IMR-90 (cell line): ENCODE results near the gene NTSR1. TPM values are rescaled to one million over a fixed set of nuclear protein-coding genes. Genes with fewer than 3 reads are reported as not detected.

Source experiments
- ATAC-seq: fragments of 200-7000 bp; cut with Tn5 transposase; 2 replicates; pipeline ENCODE4 v1.9.1; 2020; ENCODE audit warnings: low read depth, mild to moderate bottlenecking, moderate library complexity
- BruUV-seq: library from RNA; stranded (reverse); fragments of 400-500 nt; replicated peaks from 2 replicates; lab custom pipeline; 2021; lab: Mats Ljungman, UMichigan
- CTCF ChIA-PET: fragments of 300-600 bp; formaldehyde crosslinking; extraction: SDS; loops from one replicate; lab custom pipeline; 2021; ENCODE audit warnings: antibody characterized with exemption; lab: Yijun Ruan, JAX
- POLR2A ChIA-PET: fragments of 300-600 bp; sonication (Branson Sonifier 250); formaldehyde crosslinking; loops from one replicate; lab custom pipeline; 2022; ENCODE audit warnings: antibody characterized with exemption; ENCODE audit not compliant: unreplicated experiment; lab: Charles Lee
- DNase-seq: peaks from one replicate; pipeline ENCODE4 v3.0.0; 2013
- H2AFZ ChIP-seq: replicated peaks from 2 replicates; pipeline ENCODE3; 2013; ENCODE audit warnings: low read length, mild to moderate bottlenecking; ENCODE audit not compliant: poor library complexity
- H2AK5ac ChIP-seq: 2 replicates; pipeline ENCODE4 v1.6.1; 2013; ENCODE audit warnings: low read depth, low read length, inconsistent platforms
- H2AK9ac ChIP-seq: replicated peaks from 2 replicates; pipeline ENCODE3; 2013; ENCODE audit warnings: mild to moderate bottlenecking, low read depth, low read length, moderate library complexity; ENCODE audit not compliant: poor library complexity
- H2BK120ac ChIP-seq: 2 replicates; pipeline ENCODE4 v1.6.1; 2013; ENCODE audit warnings: low read depth, low read length, inconsistent platforms
- H2BK15ac ChIP-seq: 3 replicates; pipeline ENCODE4 v1.6.1; 2013; ENCODE audit warnings: low read depth, low read length, inconsistent platforms
- H2BK20ac ChIP-seq: 2 replicates; pipeline ENCODE4 v1.6.1; 2013; ENCODE audit warnings: low read depth, mild to moderate bottlenecking, inconsistent platforms, low read length, moderate library complexity
- H2BK5ac ChIP-seq: 2 replicates; pipeline ENCODE4 v1.6.1; 2013; ENCODE audit warnings: mild to moderate bottlenecking, low read depth, low read length, inconsistent platforms; ENCODE audit not compliant: poor library complexity, severe bottlenecking
- H3K14ac ChIP-seq: replicated peaks from 2 replicates; pipeline ENCODE4 v1.6.1; 2013; ENCODE audit warnings: low read depth, low read length, inconsistent platforms
- H3K18ac ChIP-seq: 2 replicates; pipeline ENCODE4 v1.6.1; 2013; ENCODE audit warnings: low read depth, low read length, control low read depth
- H3K23ac ChIP-seq: 2 replicates; pipeline ENCODE4 v1.6.1; 2013; ENCODE audit warnings: low read depth, low read length, inconsistent platforms
- H3K27ac ChIP-seq: 2 replicates; pipeline ENCODE4 v1.5.1; 2013; ENCODE audit warnings: mild to moderate bottlenecking, control low read depth, low read length; ENCODE audit not compliant: insufficient read depth
- H3K27me3 ChIP-seq: 2 replicates; pipeline ENCODE4 v1.6.1; 2013; ENCODE audit warnings: low read length; ENCODE audit not compliant: control insufficient read depth, insufficient read depth
- H3K36me3 ChIP-seq: 2 replicates; pipeline ENCODE4 v1.6.1; 2013; ENCODE audit warnings: low read length, mixed read lengths; ENCODE audit not compliant: control insufficient read depth, insufficient read depth
- H3K4ac ChIP-seq: 2 replicates; pipeline ENCODE4 v1.6.1; 2013; ENCODE audit warnings: low read depth, low read length, inconsistent platforms
- H3K4me1 ChIP-seq: 2 replicates; pipeline ENCODE4 v1.6.1; 2013; ENCODE audit warnings: low read length, mixed read lengths; ENCODE audit not compliant: control insufficient read depth, insufficient read depth
- H3K4me2 ChIP-seq: 2 replicates; pipeline ENCODE4 v1.6.1; 2013; ENCODE audit warnings: low read depth, mild to moderate bottlenecking, control low read depth, low read length, moderate library complexity
- H3K4me3 ChIP-seq: 2 replicates; pipeline ENCODE4 v1.5.1; 2013; ENCODE audit warnings: low read depth, mild to moderate bottlenecking, control low read depth, low read length, moderate library complexity; ENCODE audit not compliant: insufficient read depth
- H3K56ac ChIP-seq: 2 replicates; pipeline ENCODE4 v1.6.1; 2013; ENCODE audit warnings: low read length, inconsistent platforms; ENCODE audit not compliant: insufficient read depth; ENCODE audit errors: extremely low read depth
- H3K79me1 ChIP-seq, 2 experiments: 2 replicates each; pipeline ENCODE4 v1.6.1; 2013; ENCODE audit warnings: low read length in 2 of 2, inconsistent platforms in 1 of 2, low read depth in 1 of 2
- H3K9ac ChIP-seq: 2 replicates; pipeline ENCODE4 v1.6.1; 2013; ENCODE audit warnings: low read depth, low read length, control low read depth
- H3K9me1 ChIP-seq: 2 replicates; pipeline ENCODE4 v1.6.1; 2013; ENCODE audit warnings: low read length, inconsistent platforms; ENCODE audit not compliant: insufficient read depth
- H3K9me3 ChIP-seq: 2 replicates; pipeline ENCODE4 v1.6.1; 2013; ENCODE audit warnings: low read length; ENCODE audit not compliant: control insufficient read depth, insufficient read depth
- H4K20me1 ChIP-seq: 2 replicates; pipeline ENCODE4 v1.6.1; 2013; ENCODE audit warnings: low read length, inconsistent platforms; ENCODE audit not compliant: insufficient read depth
- H4K5ac ChIP-seq: 2 replicates; pipeline ENCODE4 v1.6.1; 2013; ENCODE audit warnings: mild to moderate bottlenecking, low read depth, low read length, control low read depth
- H4K8ac ChIP-seq, 2 experiments: 2 replicates each; pipeline ENCODE4 v1.6.1; 2013; ENCODE audit warnings: low read depth in 2 of 2, low read length in 2 of 2, control low read depth in 1 of 2, inconsistent platforms in 1 of 2
- H4K91ac ChIP-seq: 2 replicates; pipeline ENCODE4 v1.6.1; 2013; ENCODE audit warnings: low read depth, low read length, inconsistent platforms; ENCODE audit not compliant: insufficient read depth
- CEBPB ChIP-seq: IDR thresholded peaks from 2 replicates; pipeline ENCODE4 v1.6.1; 2012; ENCODE audit warnings: low read depth, low read length, improper control_type of control experiment
- CTCF ChIP-seq: conservative IDR thresholded peaks from 2 replicates; pipeline ENCODE4 v1.5.1; 2012; ENCODE audit warnings: mild to moderate bottlenecking, low read depth, low read length, improper control_type of control experiment
- MAFK ChIP-seq: IDR thresholded peaks from 2 replicates; pipeline ENCODE4 v1.6.1; 2012; ENCODE audit warnings: low read depth, low read length, improper control_type of control experiment
- NFE2L2 ChIP-seq: fragments of 150-350 bp; IDR thresholded peaks from 2 replicates; pipeline ENCODE4 v1.6.1; 2016; ENCODE audit warnings: low read depth, mild to moderate bottlenecking, low read length
- RFX5 ChIP-seq: IDR thresholded peaks from 2 replicates; pipeline ENCODE4 v1.8.0; 2012; ENCODE audit warnings: low read depth, mild to moderate bottlenecking, low read length, moderate library complexity
- SMC3 ChIP-seq: fragments of 150-350 bp; IDR thresholded peaks from 2 replicates; pipeline ENCODE4 v1.6.1; 2016; ENCODE audit warnings: low read depth, mild to moderate bottlenecking, antibody characterized with exemption, low read length, moderate library complexity
- WGBS, 2 experiments: methylation state at CpG; one replicate each; pipeline versions ENCODE4 v1.1.5 to v1.1.7; 2013; ENCODE audit warnings: missing lambda C conversion rate in 2 of 2; ENCODE audit not compliant: insufficient read length in 1 of 2; ENCODE audit errors: extremely low coverage in 2 of 2; 5-methylcytosine and 5-hydroxymethylcytosine counted together
- dilution Hi-C: fragments of 300-500 bp; cut with HindIII; formaldehyde crosslinking; loops from one replicate; pipeline ENCODE4 v1.14.3; 2018; ENCODE audit warnings: low sequenced_read_pairs; ENCODE audit not compliant: unreplicated experiment
- in situ Hi-C: fragments of 300-500 bp; cut with MboI; formaldehyde crosslinking; loops from 3 replicates; pipeline ENCODE4 v1.14.3; 2019; ENCODE audit warnings: low sequenced_read_pairs, inconsistent platforms, mixed read lengths
- intact Hi-C: fragments of 100-400 bp; cut with micrococcal nuclease; formaldehyde crosslinking; loops from 2 replicates; pipeline ENCODE4 v1.10.0; 2022
- polyA plus RNA-seq, 3 experiments: library from polyadenylated mRNA; depleted of rRNA; stranded (reverse); fragments of >200 nt; gene quantifications; 2 replicates each; pipeline ENCODE4 v1.2.3, GENCODE V29; 2012; ENCODE audit warnings: low replicate concordance in 1 of 3
- total RNA-seq: library from RNA; depleted of rRNA; stranded (reverse); fragments of >200 nt; gene quantifications from 2 replicates; pipeline ENCODE4 v1.2.3, GENCODE V29; 2012
- TF ChIP-seq, protein P1 (sequence below): fragments of 150-350 bp; IDR thresholded peaks from 2 replicates; pipeline ENCODE4 v1.6.1; 2016; ENCODE audit warnings: low read depth, mild to moderate bottlenecking, low read length, moderate library complexity, borderline replicate concordance

NTSR1 gene
- total and polyA plus RNA-seq, 2 of the 4 experiments (the other 2 are of a cell fraction), result 0.54 to 1.8 TPM

- no TSS peak for BruUV-seq
- CTCF ChIA-PET, result interaction anchor here (1.9 kb wide), 1 partner anchor 38 kb away, joined by 5 read pairs; no protein-coding TSS in a partner anchor
- no peak overlapping the region for H2BK5ac ChIP-seq
- TF ChIP-seq MAFK, result no peak
- no peak for TF ChIP-seq CTCF
- no peak for TF ChIP-seq SMC3
- no peak for TF ChIP-seq NFE2L2
- TF ChIP-seq, protein P1, sequence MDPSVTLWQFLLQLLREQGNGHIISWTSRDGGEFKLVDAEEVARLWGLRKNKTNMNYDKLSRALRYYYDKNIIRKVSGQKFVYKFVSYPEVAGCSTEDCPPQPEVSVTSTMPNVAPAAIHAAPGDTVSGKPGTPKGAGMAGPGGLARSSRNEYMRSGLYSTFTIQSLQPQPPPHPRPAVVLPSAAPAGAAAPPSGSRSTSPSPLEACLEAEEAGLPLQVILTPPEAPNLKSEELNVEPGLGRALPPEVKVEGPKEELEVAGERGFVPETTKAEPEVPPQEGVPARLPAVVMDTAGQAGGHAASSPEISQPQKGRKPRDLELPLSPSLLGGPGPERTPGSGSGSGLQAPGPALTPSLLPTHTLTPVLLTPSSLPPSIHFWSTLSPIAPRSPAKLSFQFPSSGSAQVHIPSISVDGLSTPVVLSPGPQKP, result no peak
- no peak for TF ChIP-seq RFX5
- no peak for TF ChIP-seq CEBPB
- no peaks in the 10 kb centered on the region for H3K36me3 ChIP-seq
- H4K8ac ChIP-seq, result no peak overlapping the region; a peak in 1 of 4 replicates
- H3K56ac ChIP-seq, result no peak overlapping the region
- WGBS, 2 experiments, result 94% methylated on average over 10 of the region's 11 CpGs; no CpG with 5 or more reads in 1 of the 2 experiments
- in situ Hi-C loops (no loop called here), intact Hi-C loops (loop anchor here (2.0 kb wide), 1 partner anchor 37 kb away; no protein-coding TSS in a partner anchor), dilution Hi-C loops (no loop called here)
- POLR2A ChIA-PET, result no interaction called here
- H2BK20ac ChIP-seq, result peak overlapping the region; percentile 55
- H3K4me2 ChIP-seq, result no peak overlapping the region
- no peak overlapping the region; the same call in 1 of the 2 replicates for H4K91ac ChIP-seq
- no peaks in the 10 kb centered on the region; the same call in 1 of the 2 replicates for H4K20me1 ChIP-seq
- H3K14ac ChIP-seq, result no peak overlapping the region
- H3K4me1 ChIP-seq, result peaks cover 12% of the 10 kb centered on the region
- DNase-seq (no peak), ATAC-seq (no peak)
- H2AFZ ChIP-seq, result no peak overlapping the region
- no peak overlapping the region for H3K23ac ChIP-seq
- no peaks in the 10 kb centered on the region; the same call in 1 of the 2 replicates for H3K27me3 ChIP-seq
- peak overlapping the region; percentile 8; the same call in 1 of the 2 replicates for H3K4ac ChIP-seq
- no peak overlapping the region for H3K4me3 ChIP-seq
- H4K5ac ChIP-seq, result peak overlapping the region; percentile 21; the same call in 1 of the 2 replicates
- H3K9me1 ChIP-seq, result peaks cover 7% of the 10 kb centered on the region
- no peak overlapping the region for H3K9ac ChIP-seq
- H3K27ac ChIP-seq, result no peak overlapping the region
- H3K18ac ChIP-seq, result no peak overlapping the region; the same call in 1 of the 2 replicates
- H2BK120ac ChIP-seq, result peak overlapping the region; percentile 92; the same call in 1 of the 2 replicates
- peaks cover 0 to 7% of the 10 kb centered on the region in 2 experiments; a peak in 2 of 4 replicates for H3K79me1 ChIP-seq
- no peak overlapping the region for H2AK9ac ChIP-seq
- peak overlapping the region; percentile 94 for H2AK5ac ChIP-seq
- peak overlapping the region; percentile 80; the same call in 2 of the 3 replicates for H2BK15ac ChIP-seq
- peaks cover 2% of the 10 kb centered on the region; the same call in 1 of the 2 replicates for H3K9me3 ChIP-seq
These were observed 45.0 kb downstream of the NTSR1 start for GRCh38 chr20:62753626-62754025.
